ENCODE measurements around the gene AGFG1. TPM values are rescaled to one million over a fixed set of nuclear protein-coding genes. Genes with fewer than 3 reads are reported as not detected.

AGFG1 gene
- total RNA-seq, 1 experiment from 2014 or later: 81.3 TPM

GRCh38 chr2:227511239-227511930, 39.4 kb downstream of the AGFG1 start:
- no peak for TF ChIP-seq ZNF423 (CRISPR knock-in tag; IDR thresholded peaks at IDR 0.05)
- TF ChIP-seq, protein P1, sequence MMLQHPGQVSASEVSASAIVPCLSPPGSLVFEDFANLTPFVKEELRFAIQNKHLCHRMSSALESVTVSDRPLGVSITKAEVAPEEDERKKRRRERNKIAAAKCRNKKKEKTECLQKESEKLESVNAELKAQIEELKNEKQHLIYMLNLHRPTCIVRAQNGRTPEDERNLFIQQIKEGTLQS (CRISPR knock-in tag; conservative IDR thresholded peaks at IDR 0.05): no peak
- no peak for TF ChIP-seq CREM (CRISPR knock-in tag; IDR thresholded peaks at IDR 0.05)
- TF ChIP-seq PREB (CRISPR knock-in tag; IDR thresholded peaks at IDR 0.05; ENCODE audit: borderline replicate concordance): no peak
- no peak for TF ChIP-seq ZBTB21 (CRISPR knock-in tag; IDR thresholded peaks at IDR 0.05; ENCODE audit: borderline replicate concordance)
- no peak for TF ChIP-seq E2F1 (CRISPR knock-in tag; IDR thresholded peaks at IDR 0.05)
- no peak for TF ChIP-seq ETV6 (CRISPR knock-in tag; IDR thresholded peaks at IDR 0.05)
- TF ChIP-seq TCF7 (CRISPR knock-in tag; IDR thresholded peaks at IDR 0.05; ENCODE audit: low read depth): no peak
- no peak for TF ChIP-seq ELF4 (CRISPR knock-in tag; IDR thresholded peaks at IDR 0.05; ENCODE audit: low read depth)
- TF ChIP-seq JUN (CRISPR knock-in tag; IDR thresholded peaks at IDR 0.05): no peak
- TF ChIP-seq TEAD1 (CRISPR knock-in tag; IDR thresholded peaks at IDR 0.05): no peak
- no peak for TF ChIP-seq SOX15 (CRISPR knock-in tag; IDR thresholded peaks at IDR 0.05)
- no peak for TF ChIP-seq CDX4 (CRISPR knock-in tag; IDR thresholded peaks at IDR 0.05; ENCODE audit: borderline replicate concordance)
- no peak for TF ChIP-seq IRF2 (CRISPR knock-in tag; IDR thresholded peaks at IDR 0.05; ENCODE audit: borderline replicate concordance, low read depth)
- Mint-ChIP-seq H3K9me3 (no peaks in the 10 kb centered on the region), H3K36me3 (no peaks in the 10 kb centered on the region), H3K27ac (no peak overlapping the region), H3K4me1 (peaks cover 87% of the 10 kb centered on the region), H3K27me3 (ENCODE audit: low read depth) (no peaks in the 10 kb centered on the region), H3K4me3 (no peak overlapping the region)
- ATAC-seq (no peak), DNase-seq (ENCODE audit: low spot score) (no peak)
- ChIA-PET POLR2A (no interaction called here), CTCF (no interaction called here)

DNA sequence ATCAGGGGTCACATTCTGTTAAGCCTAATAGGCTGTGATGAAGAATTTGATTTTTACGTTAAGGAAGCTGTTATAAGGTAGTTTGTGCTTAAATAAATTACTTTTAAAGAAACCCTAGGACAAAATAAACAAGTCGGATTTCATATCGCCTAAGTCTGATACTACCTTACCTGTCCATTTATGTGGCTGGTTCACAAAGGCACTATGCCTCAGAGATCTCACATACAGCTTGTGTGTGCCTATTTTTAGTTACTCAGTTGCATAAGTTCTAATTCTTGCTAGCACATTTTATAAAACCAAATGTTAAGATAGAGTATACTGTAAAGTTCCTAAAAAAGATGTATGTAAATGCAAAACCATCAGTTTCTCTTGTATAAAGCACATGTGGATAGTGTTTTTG, 40.0 kb downstream of the AGFG1 start:
- DNase-seq (ENCODE audit: low spot score) (no peak), ATAC-seq (no peak)
- H3K27me3 Mint-ChIP-seq (ENCODE audit: low read depth): no peaks in the 10 kb centered on the region
- CTCF ChIA-PET: no interaction called here
- TF ChIP-seq ATF6 (CRISPR knock-in tag; IDR thresholded peaks at IDR 0.05) (no peak), TEAD1 (CRISPR knock-in tag; IDR thresholded peaks at IDR 0.05) (no peak), CREM (CRISPR knock-in tag; IDR thresholded peaks at IDR 0.05) (no peak), PRDM15 (CRISPR knock-in tag; IDR thresholded peaks at IDR 0.05) (no peak)
- H3K4me1 Mint-ChIP-seq: peaks cover 84% of the 10 kb centered on the region
- no peak overlapping the region for H3K27ac Mint-ChIP-seq
- no peaks in the 10 kb centered on the region for H3K9me3 Mint-ChIP-seq
- POLR2A ChIA-PET: no interaction called here
- no peaks in the 10 kb centered on the region for H3K36me3 Mint-ChIP-seq
- H3K4me3 Mint-ChIP-seq: no peak overlapping the region
